Right cardiac atrium (tissue), 5 donors: ENCODE measurements around the gene TOGARAM2. TPM values are rescaled to one million over a fixed set of nuclear protein-coding genes. Genes with fewer than 3 reads are reported as not detected.

ENCODE experiments used
- ATAC-seq, 2 donors: fragments of 200-7000 bp; cut with Tn5 transposase; one replicate each; pipeline versions ENCODE4 v1.8.0 to v1.9.1; 2020; ENCODE audit warnings: moderate library complexity in 2 of 2, mild to moderate bottlenecking in 1 of 2
- DNase-seq, 3 donors: peaks; one replicate each; pipeline ENCODE4 v3.0.0-alpha.2; 2020
- H3K27ac ChIP-seq: one replicate; pipeline ENCODE4 v1.5.1; 2013; ENCODE audit warnings: mild to moderate bottlenecking, low read length, control low read depth, moderate library complexity
- H3K27me3 ChIP-seq: one replicate; pipeline ENCODE4 v1.6.1; 2013; ENCODE audit not compliant: control insufficient read depth, insufficient read depth
- H3K4me1 ChIP-seq: one replicate; pipeline ENCODE4 v1.6.1; 2013; ENCODE audit warnings: low read length; ENCODE audit not compliant: control insufficient read depth, insufficient read depth
- H3K4me3 ChIP-seq: one replicate; pipeline ENCODE4 v1.5.1; 2013; ENCODE audit warnings: low read length, control low read depth
- H3K9me3 ChIP-seq: one replicate; pipeline ENCODE4 v1.6.1; 2013; ENCODE audit warnings: low read length; ENCODE audit not compliant: control insufficient read depth
- WGBS: extraction: QIAGEN DNeasy Blood & Tissue Kit; methylation state at CpG from one replicate; pipeline ENCODE4 v1.1.7; 2013; 5-methylcytosine and 5-hydroxymethylcytosine counted together
- intact Hi-C, 4 donors: fragments of 100-400 bp; cut with DNase I; formaldehyde crosslinking; loops; one replicate each; pipeline versions ENCODE4 v1.11.0 to v1.14.0; 2022 to 2023
- polyA plus RNA-seq: library from polyadenylated mRNA; stranded (reverse); fragments of 200-250 nt; gene quantifications from one replicate; pipeline ENCODE4 v1.2.3, GENCODE V29; 2013
- total RNA-seq, 4 donors: library from RNA; stranded (reverse); fragmentation: NEBNext Ultra II Directional; extraction: Animal tissue kit (Norgen Biotek cat#: 25700); gene quantifications; one replicate each; pipeline ENCODE4 v1.2.1, GENCODE V29; 2021
- donor health status: healthy with polysubstance abuse.
- donor health status: DM: no; HTN: yes; CAD: no.
- donor health status: DM: no; HTN: no; CAD: no.
- donor health status: DM: no; HTN: yes; CAD: no; lungs with severe emphysema.
- donor health status: DM: yes; HTN: yes; CAD: no.

Gene TOGARAM2
- total and polyA plus RNA-seq, 5 donors = 13.6 to 29.5 (median 24.0) TPM

DNA sequence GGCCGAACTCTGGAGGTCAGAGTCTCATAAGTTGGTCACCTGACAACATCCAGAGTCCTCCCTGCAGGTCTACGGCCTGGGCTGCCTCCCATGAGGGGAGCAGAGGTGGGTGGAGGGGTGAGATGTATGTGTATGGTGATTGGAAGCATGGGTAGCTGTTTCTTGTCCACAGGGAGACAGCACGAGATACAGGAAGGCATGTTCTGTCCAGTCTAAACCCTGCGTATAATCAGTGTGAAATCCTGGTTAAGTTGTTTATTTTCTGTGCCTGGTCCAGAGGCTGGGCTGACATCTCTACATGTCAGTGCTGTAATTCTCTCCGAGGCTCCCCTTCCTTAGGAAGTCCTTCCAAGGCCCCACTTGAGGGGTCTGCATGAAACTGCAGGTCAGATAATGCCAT lies 8.9 kb downstream of the TOGARAM2 start:
- no peak for ATAC-seq
- no peak for DNase-seq
- Histone ChIP-seq H3K4me3 (no peak overlapping the region), H3K4me1 (no peaks in the 10 kb centered on the region), H3K9me3 (no peaks in the 10 kb centered on the region), H3K27ac (no peak overlapping the region), H3K27me3 (no peaks in the 10 kb centered on the region)
- intact Hi-C loops = no loop called here
- WGBS = 77% methylated on average over 5 of the region's 5 CpGs

DNA sequence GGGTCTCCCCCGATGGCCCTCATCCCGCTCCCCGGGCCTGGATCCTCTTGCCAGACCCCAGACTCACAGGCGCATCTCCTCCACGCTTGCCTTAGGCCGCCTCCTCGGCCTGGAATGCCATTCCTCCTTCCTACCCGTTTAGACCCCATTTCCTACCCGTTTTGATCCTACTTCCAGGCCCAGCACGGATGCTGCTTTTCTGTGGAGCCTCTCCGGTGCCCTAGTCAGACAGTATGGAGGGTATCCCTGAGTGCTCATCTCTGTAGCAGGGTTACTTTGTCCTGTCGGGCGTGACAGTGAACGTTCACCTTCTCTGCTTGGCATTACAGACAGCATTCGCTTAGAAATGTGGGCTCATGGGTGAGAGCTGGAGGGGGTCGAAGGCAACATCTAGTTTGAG lies 9.3 kb downstream of the TOGARAM2 start:
- Histone ChIP-seq H3K27ac (no peak overlapping the region), H3K4me1 (no peaks in the 10 kb centered on the region), H3K9me3 (no peaks in the 10 kb centered on the region), H3K4me3 (no peak overlapping the region), H3K27me3 (no peaks in the 10 kb centered on the region)
- intact Hi-C loops = no loop called here
- WGBS = 78% methylated on average over 16 of the region's 16 CpGs
- ATAC-seq = no peak
- DNase-seq = no peak

DNA sequence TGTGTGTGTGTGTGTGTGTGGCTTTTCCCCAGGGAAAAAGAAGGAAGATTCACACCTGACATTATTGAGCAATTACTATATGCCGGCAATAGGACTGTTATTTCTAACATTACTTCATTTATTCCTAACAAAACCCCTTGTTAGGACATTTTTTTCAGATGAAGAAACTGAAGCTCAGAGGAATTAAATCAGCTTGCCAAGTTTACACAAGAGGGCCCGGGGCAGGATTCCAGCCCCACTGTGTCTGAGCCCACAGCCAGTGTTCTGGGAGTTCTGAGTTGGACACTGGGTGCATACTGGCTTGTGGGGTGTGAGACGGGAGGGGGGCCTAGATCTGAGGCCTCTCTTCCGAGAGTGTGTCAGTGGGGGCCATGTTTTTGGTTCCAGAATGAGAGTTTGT lies 9.9 kb downstream of the TOGARAM2 start:
- WGBS = 45% methylated on average over 4 of the region's 4 CpGs
- intact Hi-C loops = no loop called here
- H3K9me3 ChIP-seq = no peaks in the 10 kb centered on the region
- H3K4me1 ChIP-seq = no peaks in the 10 kb centered on the region
- no peaks in the 10 kb centered on the region for H3K27me3 ChIP-seq
- ATAC-seq = peak; percentile 64 to 68
- H3K27ac ChIP-seq = no peak overlapping the region
- DNase-seq = peak; percentile 69 to 84 (median 69)
- no peak overlapping the region for H3K4me3 ChIP-seq

DNA sequence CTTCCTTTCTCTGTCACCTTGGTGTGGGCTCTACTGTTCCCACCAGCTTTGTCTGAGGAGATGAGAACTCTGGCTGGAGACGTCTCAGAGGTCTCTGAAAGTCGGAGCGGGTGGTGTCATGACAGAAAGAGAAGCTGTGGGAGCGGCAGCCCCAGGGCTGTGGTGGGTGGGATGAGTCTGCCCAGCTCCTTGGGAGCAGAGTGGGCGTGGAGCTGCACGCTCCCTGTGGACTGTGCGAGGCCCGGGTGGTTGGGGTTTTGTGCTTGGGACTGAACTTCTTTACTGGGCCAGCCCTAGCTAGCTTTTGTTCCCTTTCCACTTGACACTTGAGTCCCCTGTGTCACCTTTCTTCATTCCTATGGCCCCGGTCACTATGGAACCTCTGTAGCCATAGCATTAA lies 10.4 kb downstream of the TOGARAM2 start:
- no peak overlapping the region for H3K27ac ChIP-seq
- no peaks in the 10 kb centered on the region for H3K9me3 ChIP-seq
- H3K4me3 ChIP-seq = no peak overlapping the region
- no peaks in the 10 kb centered on the region for H3K27me3 ChIP-seq
- intact Hi-C loops = no loop called here
- H3K4me1 ChIP-seq = no peaks in the 10 kb centered on the region
- 78% methylated on average over 9 of the region's 9 CpGs for WGBS
- peak in 1 of 3 donors; percentile 48 for DNase-seq
- ATAC-seq = peak; percentile 15 to 53

DNA sequence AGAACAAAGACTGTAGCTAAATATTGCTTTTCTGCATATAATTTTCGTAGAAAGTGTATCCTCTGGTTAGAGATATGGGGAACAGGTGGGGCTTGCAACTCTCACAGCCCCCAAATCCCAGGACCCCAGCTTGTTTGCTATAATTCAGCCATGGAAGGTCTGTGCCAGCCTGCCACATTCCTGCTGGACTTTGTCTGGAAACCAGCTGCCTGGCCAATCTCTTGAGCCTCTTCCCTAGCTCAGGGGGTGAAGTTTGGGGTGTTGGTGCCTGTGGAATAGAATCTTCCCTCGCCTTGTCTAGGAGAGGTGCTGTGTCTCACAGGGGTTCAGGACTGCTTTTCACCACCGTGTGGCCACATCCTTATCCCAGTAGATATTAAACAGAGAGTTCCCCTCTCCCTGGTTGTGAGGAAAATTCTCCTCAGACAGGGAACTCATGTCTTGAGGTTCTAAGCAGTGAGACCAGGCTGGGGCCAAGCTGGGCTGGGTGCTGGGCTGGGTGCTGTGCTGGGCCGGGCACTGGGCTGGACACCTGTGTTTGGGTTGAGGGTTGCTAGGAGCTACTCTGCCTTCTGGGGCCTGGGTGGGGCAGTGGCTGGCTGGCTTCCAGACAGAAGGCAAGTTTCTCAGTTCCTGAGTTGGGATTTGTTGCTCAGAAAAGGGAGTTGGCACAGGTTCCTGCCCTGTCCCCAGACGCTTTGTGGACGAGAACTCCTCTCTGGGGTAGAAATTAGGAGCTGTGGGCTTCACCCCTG lies 12.3 kb downstream of the TOGARAM2 start:
- H3K27ac ChIP-seq = no peak overlapping the region
- WGBS = 66% methylated on average over 6 of the region's 6 CpGs
- H3K9me3 ChIP-seq = no peaks in the 10 kb centered on the region
- H3K4me1 ChIP-seq = no peaks in the 10 kb centered on the region
- H3K27me3 ChIP-seq = no peaks in the 10 kb centered on the region
- no peak overlapping the region for H3K4me3 ChIP-seq
- intact Hi-C loops = no loop called here
- peak in 1 of 3 donors; percentile 51 for DNase-seq
- ATAC-seq = peak in 1 of 2 donors; percentile 27

DNA sequence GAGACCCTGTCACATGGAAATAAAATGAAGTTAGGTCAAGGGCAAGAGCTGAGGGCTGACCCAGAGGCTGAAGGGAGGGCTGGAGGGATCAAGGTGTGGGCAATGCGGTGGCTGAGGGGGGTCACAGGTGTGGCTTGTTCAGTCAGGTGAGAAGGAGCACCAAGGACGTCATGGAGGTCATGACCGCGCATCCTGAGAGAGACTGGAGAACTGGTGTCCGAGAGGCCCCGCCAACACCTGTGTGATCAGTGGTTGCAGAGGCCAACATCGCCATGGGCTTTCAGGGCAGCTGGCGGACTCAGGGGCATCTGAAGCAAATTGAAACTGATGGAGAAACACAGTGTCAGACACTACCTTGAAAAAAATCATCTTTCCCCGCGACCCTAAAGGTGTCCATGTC lies 13.0 kb downstream of the TOGARAM2 start:
- DNase-seq (no peak), ATAC-seq (no peak)
- intact Hi-C loops = no loop called here
- Histone ChIP-seq H3K27ac (no peak overlapping the region), H3K9me3 (no peaks in the 10 kb centered on the region), H3K27me3 (no peaks in the 10 kb centered on the region), H3K4me3 (no peak overlapping the region), H3K4me1 (no peaks in the 10 kb centered on the region)
- 95% methylated on average over 10 of the region's 10 CpGs for WGBS

DNA sequence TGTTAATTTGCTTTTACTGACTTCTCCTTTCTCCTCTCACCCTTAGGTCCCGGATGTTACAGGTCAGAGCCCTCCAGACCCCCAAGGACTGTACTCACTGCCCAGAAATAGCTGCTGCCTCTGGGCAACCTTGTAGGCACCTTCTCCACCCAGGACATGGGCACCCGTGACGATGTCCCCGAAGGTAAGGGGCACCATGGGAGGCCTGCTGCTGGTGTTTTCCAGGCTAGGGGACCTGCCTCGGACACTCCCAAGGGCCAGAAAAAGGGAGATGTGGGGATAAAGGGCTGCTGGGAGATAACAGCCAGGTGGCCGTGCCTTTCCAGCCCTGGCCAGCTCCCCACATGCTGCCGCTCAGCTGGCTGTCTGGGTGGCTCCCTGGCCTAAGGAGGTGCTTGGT lies 13.6 kb downstream of the TOGARAM2 start:
- Histone ChIP-seq H3K27ac (no peak overlapping the region), H3K4me1 (no peaks in the 10 kb centered on the region), H3K27me3 (no peaks in the 10 kb centered on the region), H3K9me3 (no peaks in the 10 kb centered on the region), H3K4me3 (no peak overlapping the region)
- DNase-seq = no peak
- 83% methylated on average over 7 of the region's 7 CpGs for WGBS
- intact Hi-C loops = no loop called here
- no peak for ATAC-seq

DNA sequence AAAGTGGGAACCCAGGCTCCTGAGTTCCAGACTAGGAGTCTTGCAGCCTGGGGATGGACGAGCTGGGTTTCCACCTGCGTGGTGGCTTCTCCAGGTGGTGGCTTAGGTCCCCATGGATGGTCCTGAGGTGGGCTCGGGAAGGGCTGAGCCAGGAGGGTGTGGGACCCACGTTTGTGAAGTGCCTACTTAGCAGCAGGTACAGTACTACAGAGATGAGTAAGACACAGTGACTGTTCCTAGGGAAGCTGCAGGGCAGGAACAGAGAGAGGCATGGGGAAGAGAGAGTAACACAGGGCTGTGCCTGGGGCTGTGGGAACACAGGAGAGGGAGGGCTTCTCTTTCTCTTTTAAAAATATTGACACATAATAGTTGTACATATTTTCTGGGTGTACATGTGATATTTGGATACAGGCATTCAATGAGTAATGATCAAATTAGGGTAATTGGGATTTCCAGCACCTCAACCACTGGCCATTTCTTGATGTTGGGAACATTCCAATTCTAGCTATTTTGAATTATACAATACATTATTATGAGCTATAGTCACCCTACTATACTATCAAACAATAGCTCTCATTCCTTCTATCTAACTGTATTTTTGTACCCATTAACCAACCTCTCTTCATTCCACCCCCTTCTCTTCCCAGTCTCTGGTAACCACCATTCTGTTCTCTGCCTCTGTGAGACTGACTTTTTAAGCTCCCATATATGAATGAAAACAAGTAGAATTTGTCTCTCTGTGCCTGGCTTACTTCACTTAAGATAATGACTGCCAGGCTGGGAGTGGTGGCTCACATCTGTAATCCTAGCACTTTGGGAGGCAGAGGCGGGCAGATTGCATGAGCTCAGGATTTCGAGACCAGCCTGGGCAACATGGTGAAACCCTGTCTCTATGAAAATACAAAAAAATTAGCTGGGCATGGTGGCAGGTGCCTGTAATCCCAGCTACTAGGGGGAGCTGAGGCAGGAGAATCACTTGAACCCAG lies 15.0 kb downstream of the TOGARAM2 start:
- Histone ChIP-seq H3K27me3 (no peaks in the 10 kb centered on the region), H3K27ac (no peak overlapping the region), H3K9me3 (no peaks in the 10 kb centered on the region), H3K4me1 (no peaks in the 10 kb centered on the region), H3K4me3 (no peak overlapping the region)
- intact Hi-C loops = no loop called here
- WGBS = 81% methylated on average over 6 of the region's 6 CpGs
- ATAC-seq = no peak
- no peak for DNase-seq

DNA sequence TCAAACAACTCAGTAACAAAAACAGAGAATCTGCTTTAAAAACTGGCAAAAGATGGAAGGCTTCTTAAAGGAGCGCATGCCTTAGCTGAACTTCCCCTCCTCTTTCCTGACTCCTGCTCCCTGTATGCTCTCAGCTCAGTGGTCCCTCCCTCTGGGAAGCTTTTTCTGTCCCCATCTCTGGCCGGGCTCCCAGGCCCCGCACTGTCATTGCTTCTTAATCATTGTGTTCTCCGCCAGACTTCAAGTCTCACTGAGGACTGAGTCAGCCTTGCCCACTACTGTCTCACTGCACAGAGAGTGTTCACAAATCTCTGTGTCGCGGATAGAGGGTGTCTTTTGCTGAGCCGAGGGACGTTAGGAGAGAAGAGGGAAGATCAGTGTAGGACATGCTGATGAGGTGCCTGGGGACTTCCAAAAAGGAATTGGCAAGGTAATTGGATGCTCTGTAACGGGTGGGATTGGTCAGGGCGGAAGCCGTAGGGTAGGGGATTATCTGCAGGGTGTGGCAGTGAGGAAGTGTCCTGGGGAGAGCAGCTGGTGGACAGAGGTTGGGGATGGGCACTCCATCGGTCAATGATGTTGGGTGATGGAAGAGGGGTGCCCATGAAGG lies 16.2 kb downstream of the TOGARAM2 start:
- H3K4me3 ChIP-seq = no peak overlapping the region
- WGBS = 34% methylated on average over 12 of the region's 12 CpGs
- no peaks in the 10 kb centered on the region for H3K9me3 ChIP-seq
- H3K4me1 ChIP-seq = no peaks in the 10 kb centered on the region
- no peaks in the 10 kb centered on the region for H3K27me3 ChIP-seq
- H3K27ac ChIP-seq = peak overlapping the region; percentile 4
- DNase-seq = peak in 2 of 3 donors; percentile 41 to 64
- ATAC-seq = peak in 1 of 2 donors; percentile 68
- intact Hi-C loops = no loop called here

DNA sequence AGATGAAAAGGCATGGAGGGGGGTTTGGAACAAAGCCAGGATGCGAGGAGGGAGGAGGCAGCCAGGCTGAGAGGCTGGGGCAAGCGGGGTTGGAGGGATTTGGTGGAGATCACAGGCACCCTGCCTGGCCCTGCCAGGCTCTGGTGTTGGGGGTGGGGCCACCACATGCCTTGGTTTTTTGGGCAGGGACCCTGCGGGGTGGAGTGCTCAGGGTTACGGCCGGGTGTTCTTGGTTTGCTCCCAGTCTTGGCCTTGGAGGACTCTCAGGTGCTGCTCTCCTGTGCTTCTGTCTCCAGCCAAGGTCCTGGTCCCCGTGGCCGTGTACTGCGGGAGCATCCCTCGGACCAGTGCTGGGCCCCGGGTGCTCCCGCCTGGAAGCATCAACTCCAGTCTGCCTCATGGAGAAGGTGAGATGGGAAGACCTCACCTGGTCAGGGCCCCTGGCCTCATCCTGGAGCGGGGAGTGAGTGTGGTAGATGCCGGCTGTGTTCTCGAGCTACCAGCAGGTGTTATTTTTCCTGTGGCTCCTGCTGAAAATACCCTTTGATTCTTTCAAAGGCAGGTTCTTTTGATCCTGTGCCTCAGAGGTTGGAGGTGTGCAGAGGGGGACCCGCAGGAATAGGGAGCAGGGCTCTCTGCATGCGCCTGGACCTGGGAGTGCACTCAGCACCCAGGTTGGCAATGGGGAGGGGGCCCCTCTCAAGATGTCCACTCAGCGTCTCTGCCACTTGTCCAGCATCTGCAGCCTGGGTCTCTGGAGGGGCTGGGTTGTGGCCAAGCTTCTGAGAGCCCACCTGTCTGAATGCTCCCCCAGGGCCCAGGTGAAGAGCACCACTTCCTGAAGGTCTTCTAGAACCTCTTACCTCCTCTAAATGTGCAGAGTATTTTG lies 17.0 kb downstream of the TOGARAM2 start:
- DNase-seq = no peak
- 88% methylated on average over 17 of the region's 17 CpGs for WGBS

More for the DNA sequence above, 17.0 kb downstream of the TOGARAM2 start:
- no peak for ATAC-seq
- no peak overlapping the region for H3K4me3 ChIP-seq
- H3K4me1 ChIP-seq = no peaks in the 10 kb centered on the region
- no peak overlapping the region for H3K27ac ChIP-seq
- H3K27me3 ChIP-seq = no peaks in the 10 kb centered on the region
- intact Hi-C loops = no loop called here
- no peaks in the 10 kb centered on the region for H3K9me3 ChIP-seq
